DOHH2 (cell line): Measurements from ENCODE around the gene FAM241B.

ENCODE experiments used
- H3F3A ChIP-seq: fragments of 200-600 bp; sonication (generic), shearing (Covaris generic); 2 replicates; pipeline ENCODE4 v1.6.0; 2016; ENCODE audit warnings: antibody characterized with exemption, mild to moderate bottlenecking; ENCODE audit not compliant: control insufficient read depth, insufficient read depth
- H3K27ac ChIP-seq: fragments of 200-600 bp; sonication (generic); 2 replicates; pipeline ENCODE4 v1.5.1; 2014; ENCODE audit warnings: low read depth, mild to moderate bottlenecking, low read length, moderate library complexity
- H3K27me3 ChIP-seq: fragments of 200-600 bp; sonication (generic); 2 replicates; pipeline ENCODE4 v1.6.1; 2014; ENCODE audit warnings: mild to moderate bottlenecking, low read length, mixed read lengths; ENCODE audit not compliant: control insufficient read depth
- H3K36me3 ChIP-seq: fragments of 200-600 bp; sonication (generic); 2 replicates; pipeline ENCODE4 v1.6.1; 2014; ENCODE audit warnings: mild to moderate bottlenecking, low read length, moderate library complexity, mixed read lengths; ENCODE audit not compliant: control insufficient read depth
- H3K4me1 ChIP-seq: fragments of 200-600 bp; sonication (generic); 2 replicates; pipeline ENCODE4 v1.6.1; 2014; ENCODE audit warnings: mild to moderate bottlenecking, low read length, mixed read lengths; ENCODE audit not compliant: control insufficient read depth
- H3K4me2 ChIP-seq: fragments of 200-600 bp; sonication (generic); 2 replicates; pipeline ENCODE4 v1.6.0; 2014; ENCODE audit warnings: mild to moderate bottlenecking, low read length, moderate library complexity
- H3K4me3 ChIP-seq: fragments of 200-600 bp; sonication (generic); 2 replicates; pipeline ENCODE4 v1.5.1; 2014; ENCODE audit warnings: mild to moderate bottlenecking, low read length, mixed read lengths
- H3K79me2 ChIP-seq: fragments of 200-600 bp; sonication (generic); 2 replicates; pipeline ENCODE4 v1.6.1; 2014; ENCODE audit warnings: mild to moderate bottlenecking, low read length, mixed read lengths; ENCODE audit not compliant: control insufficient read depth
- H3K9me2 ChIP-seq: fragments of 200-600 bp; sonication (generic); replicated peaks from 2 replicates; pipeline ENCODE4 v1.6.1; 2014; ENCODE audit warnings: mild to moderate bottlenecking, low read length, mixed read lengths; ENCODE audit not compliant: control insufficient read depth
- H3K9me3 ChIP-seq: fragments of 200-600 bp; sonication (generic); 2 replicates; pipeline ENCODE4 v1.6.1; 2014; ENCODE audit warnings: antibody characterized with exemption, low read length, mixed read lengths; ENCODE audit not compliant: control insufficient read depth, insufficient read depth
- H4K20me1 ChIP-seq: fragments of 200-600 bp; sonication (generic); 2 replicates; pipeline ENCODE4 v1.6.0; 2014; ENCODE audit warnings: low read depth, mild to moderate bottlenecking, antibody characterized with exemption, low read length, moderate library complexity; ENCODE audit not compliant: control insufficient read depth, insufficient read depth
- CTCF ChIP-seq: fragments of 200-600 bp; sonication (generic); IDR thresholded peaks from one replicate; pipeline ENCODE4 v1.5.1; 2014; ENCODE audit warnings: antibody characterized with exemption, mild to moderate bottlenecking, low read depth, low read length; ENCODE audit not compliant: poor library complexity, severe bottlenecking
- EZH2phosphoT487 ChIP-seq: fragments of 200-600 bp; sonication (generic); IDR thresholded peaks from 2 replicates; pipeline ENCODE4 v1.6.1; 2017; ENCODE audit warnings: borderline replicate concordance, mild to moderate bottlenecking, antibody characterized with exemption, low read length, moderate library complexity, mixed read lengths

Gene FAM241B

GRCh38 chr10:69636626-69637605, 6.9 kb downstream of the FAM241B start:
- Histone ChIP-seq H3K79me2 (no peaks in the 10 kb centered on the region), H3F3A (no peaks in the 10 kb centered on the region), H3K9me2 (no peaks in the 10 kb centered on the region), H4K20me1 (no peaks in the 10 kb centered on the region), H3K27ac (no peak overlapping the region), H3K27me3 (no peaks in the 10 kb centered on the region), H3K4me1 (no peaks in the 10 kb centered on the region), H3K36me3 (no peaks in the 10 kb centered on the region), H3K4me2 (no peak overlapping the region), H3K4me3 (no peak overlapping the region), H3K9me3 (no peaks in the 10 kb centered on the region)
- TF ChIP-seq EZH2phosphoT487, result no peak
- peak; percentile 51 for TF ChIP-seq CTCF

- H3K9me3 ChIP-seq, result no peaks in the 10 kb centered on the region
- no peaks in the 10 kb centered on the region for H3K4me1 ChIP-seq
- no peaks in the 10 kb centered on the region for H3K79me2 ChIP-seq
- no peak overlapping the region for H3K4me2 ChIP-seq
- no peak overlapping the region for H3K4me3 ChIP-seq
- H4K20me1 ChIP-seq, result no peaks in the 10 kb centered on the region
- no peaks in the 10 kb centered on the region for H3K27me3 ChIP-seq
- no peaks in the 10 kb centered on the region for H3K36me3 ChIP-seq
- H3K9me2 ChIP-seq, result no peaks in the 10 kb centered on the region
- H3K27ac ChIP-seq, result no peak overlapping the region
- no peaks in the 10 kb centered on the region for H3F3A ChIP-seq
- TF ChIP-seq CTCF (no peak), EZH2phosphoT487 (no peak)
These were observed 8.6 kb downstream of the FAM241B start for GRCh38 chr10:69638642-69639041.

GRCh38 chr10:69639291-69640195, 9.5 kb downstream of the FAM241B start:
- H3K9me3 ChIP-seq, result no peaks in the 10 kb centered on the region
- no peaks in the 10 kb centered on the region for H3K79me2 ChIP-seq
- no peaks in the 10 kb centered on the region for H4K20me1 ChIP-seq
- H3K4me3 ChIP-seq, result no peak overlapping the region
- no peaks in the 10 kb centered on the region for H3F3A ChIP-seq
- no peaks in the 10 kb centered on the region for H3K27me3 ChIP-seq
- TF ChIP-seq EZH2phosphoT487 (no peak), CTCF (peak; percentile 89)
- H3K36me3 ChIP-seq, result no peaks in the 10 kb centered on the region
- H3K9me2 ChIP-seq, result no peaks in the 10 kb centered on the region
- no peak overlapping the region for H3K27ac ChIP-seq
- H3K4me1 ChIP-seq, result no peaks in the 10 kb centered on the region
- no peak overlapping the region for H3K4me2 ChIP-seq
